HCT116 (cell line): ENCODE results near the gene REXO5. TPM values are rescaled to one million over a fixed set of nuclear protein-coding genes. Genes with fewer than 3 reads are reported as not detected.

Source experiments
- ATAC-seq: fragments of 200-7000 bp; cut with Tn5 transposase; 2 replicates; pipeline ENCODE4 v1.9.1; 2020; ENCODE audit warnings: mild to moderate bottlenecking, moderate library complexity
- BruUV-seq: library from RNA; stranded (reverse); fragments of 400-500 nt; replicated peaks from 2 replicates; lab custom pipeline; 2021; lab: Mats Ljungman, UMichigan
- CTCF ChIA-PET: fragments of 300-600 bp; sonication (Branson Sonifier 250); formaldehyde crosslinking; loops from one replicate; lab custom pipeline; 2021; ENCODE audit warnings: antibody characterized with exemption; lab: Charles Lee
- POLR2A ChIA-PET: fragments of 300-600, 350-600 bp; sonication (Branson Sonifier 250); formaldehyde crosslinking; loops from one replicate; lab custom pipeline; 2021; ENCODE audit warnings: antibody characterized with exemption; lab: Charles Lee
- RAD21 ChIA-PET, 2 experiments: fragments of 300-600 bp; sonication (Branson Sonifier 250); formaldehyde crosslinking; loops; one replicate each; lab custom pipeline; 2023; ENCODE audit warnings: low total read pairs in 2 of 2; ENCODE audit not compliant: uncharacterized antibody in 2 of 2, unreplicated experiment in 2 of 2, low non-redundant PET in 1 of 2; lab: Charles Lee
- DNase-seq: peaks from one replicate; pipeline ENCODE4 v3.0.0-alpha.2; 2010; ENCODE audit warnings: low read depth, low spot score
- H2AFZ ChIP-seq: fragments of 200-600 bp; shearing (Covaris generic), sonication (generic); 2 replicates; pipeline ENCODE4 v1.6.1; 2017; ENCODE audit warnings: low read depth, mixed run types, mixed read lengths, antibody characterized with exemption, low read length; ENCODE audit not compliant: poor library complexity, severe bottlenecking
- H3K27ac ChIP-seq: 2 replicates; pipeline ENCODE4 v1.5.1; 2012; ENCODE audit warnings: low read depth, low read length
- H3K27me3 ChIP-seq: fragments of 200-600 bp; sonication (generic); 2 replicates; pipeline ENCODE4 v1.6.1; 2016; ENCODE audit warnings: mixed run types, low read length, mixed read lengths; ENCODE audit not compliant: insufficient read depth
- H3K36me3 ChIP-seq, 2 experiments: fragments of 200-500 bp in 1 of 2; fragments of 200-600 bp in 1 of 2; sonication (Bioruptor generic) in 1 of 2; sonication (generic) in 1 of 2; 2 replicates each; pipeline versions ENCODE4 v1.5.1 to v1.6.1; 2014 to 2016; ENCODE audit warnings: low read length in 2 of 2, inconsistent platforms in 1 of 2, mixed read lengths in 1 of 2, mixed run types in 1 of 2; ENCODE audit not compliant: insufficient read depth in 2 of 2, control insufficient read depth in 1 of 2
- H3K4me1 ChIP-seq, 2 experiments: fragments of 200-600 bp in 1 of 2; sonication (generic) in 1 of 2; 2 replicates each; pipeline versions ENCODE4 v1.5.1 to v1.6.1; 2012 to 2017; ENCODE audit warnings: low read length in 2 of 2, inconsistent platforms in 1 of 2, mild to moderate bottlenecking in 1 of 2, mixed read lengths in 1 of 2, mixed run types in 1 of 2, moderate library complexity in 1 of 2; ENCODE audit not compliant: insufficient read depth in 2 of 2, control insufficient read depth in 1 of 2
- H3K4me2 ChIP-seq: fragments of 200-600 bp; sonication (generic); 2 replicates; pipeline ENCODE4 v1.6.1; 2017; ENCODE audit warnings: mixed run types, low read length, mixed read lengths
- H3K4me3 ChIP-seq, 2 experiments: fragments of 200-600 bp in 1 of 2; sonication (generic) in 1 of 2; replicated peaks in 1 of 2; 2 replicates each; pipeline ENCODE4 v1.5.1; 2011 to 2016; ENCODE audit warnings: low read length in 2 of 2, control low read depth in 1 of 2, low read depth in 1 of 2, mild to moderate bottlenecking in 1 of 2, mixed read lengths in 1 of 2, mixed run types in 1 of 2
- H3K79me2 ChIP-seq: fragments of 200-600 bp; sonication (generic); 2 replicates; pipeline ENCODE4 v1.6.1; 2017; ENCODE audit warnings: mild to moderate bottlenecking, mixed run types, low read length, moderate library complexity, mixed read lengths; ENCODE audit not compliant: insufficient read depth
- H3K9ac ChIP-seq: fragments of 200-600 bp; sonication (generic); 2 replicates; pipeline ENCODE4 v1.6.1; 2016; ENCODE audit warnings: low read length, mixed read lengths
- H3K9me2 ChIP-seq: fragments of 200-600 bp; sonication (generic), shearing (Covaris generic); 2 replicates; pipeline ENCODE4 v1.6.1; 2017; ENCODE audit warnings: mixed run types, mild to moderate bottlenecking, moderate library complexity; ENCODE audit not compliant: insufficient read depth
- H3K9me3 ChIP-seq, 2 experiments: fragments of 200-500 bp in 1 of 2; fragments of 200-600 bp in 1 of 2; sonication (Bioruptor generic) in 1 of 2; sonication (generic) in 1 of 2; 2 replicates each; pipeline ENCODE4 v1.6.1; 2014 to 2017; ENCODE audit warnings: low read length in 2 of 2, mixed read lengths in 2 of 2, inconsistent platforms in 1 of 2, low read depth in 1 of 2, mild to moderate bottlenecking in 1 of 2, mixed run types in 1 of 2, moderate library complexity in 1 of 2; ENCODE audit not compliant: control insufficient read depth in 1 of 2, insufficient read depth in 1 of 2
- H4K20me1 ChIP-seq: fragments of 200-600 bp; sonication (generic), shearing (Covaris generic); 2 replicates; pipeline ENCODE4 v1.6.1; 2017; ENCODE audit warnings: mixed run types, mild to moderate bottlenecking, moderate library complexity; ENCODE audit not compliant: insufficient read depth
- JUND ChIP-seq: IDR thresholded peaks from 2 replicates; pipeline ENCODE4 v1.6.1; 2012
- SRF ChIP-seq: IDR thresholded peaks from 2 replicates; pipeline ENCODE4 v1.6.1; 2012; ENCODE audit warnings: low read depth
- ZNF274 ChIP-seq: fragments of 200-500 bp; sonication (Bioruptor generic); IDR thresholded peaks from 2 replicates; pipeline ENCODE4 v1.6.1; 2014; ENCODE audit warnings: mild to moderate bottlenecking, low read depth, low read length, inconsistent platforms
- intact Hi-C: fragments of 100-400 bp; cut with micrococcal nuclease; formaldehyde crosslinking; loops from 2 replicates; pipeline ENCODE4 v1.10.0; 2022
- total RNA-seq: library from RNA; stranded (reverse); gene quantifications from one replicate; pipeline ENCODE4 v1.2.1, GENCODE V29; 2021; ENCODE audit not compliant: unreplicated experiment
- TF ChIP-seq, protein P1 (sequence below): IDR thresholded peaks from 2 replicates; pipeline ENCODE4 v1.6.1; 2011; ENCODE audit warnings: mild to moderate bottlenecking, low read length, moderate library complexity; ENCODE audit not compliant: insufficient replicate concordance; ENCODE audit errors: extremely low read depth
- TF ChIP-seq, protein P2 (sequence below), 3 experiments: fragments of 200-600 bp in 1 of 3; sonication (generic) in 1 of 3; IDR thresholded peaks in 2 of 3; conservative IDR thresholded peaks in 1 of 3; 2 replicates each; pipeline ENCODE4 v1.5.1; 2012 to 2017; ENCODE audit warnings: low read depth in 2 of 3, low read length in 2 of 3, antibody characterized with exemption in 1 of 3, borderline replicate concordance in 1 of 3, control low read depth in 1 of 3, mild to moderate bottlenecking in 1 of 3, mixed read lengths in 1 of 3, mixed run types in 1 of 3, moderate library complexity in 1 of 3; ENCODE audit not compliant: insufficient read depth in 1 of 3
- TF ChIP-seq, protein P3 (sequence below): IDR thresholded peaks from 2 replicates; pipeline ENCODE4 v1.6.1; 2012

Gene REXO5
- total RNA-seq, 1 experiment from 2014 or later, result 10.5 TPM

DNA sequence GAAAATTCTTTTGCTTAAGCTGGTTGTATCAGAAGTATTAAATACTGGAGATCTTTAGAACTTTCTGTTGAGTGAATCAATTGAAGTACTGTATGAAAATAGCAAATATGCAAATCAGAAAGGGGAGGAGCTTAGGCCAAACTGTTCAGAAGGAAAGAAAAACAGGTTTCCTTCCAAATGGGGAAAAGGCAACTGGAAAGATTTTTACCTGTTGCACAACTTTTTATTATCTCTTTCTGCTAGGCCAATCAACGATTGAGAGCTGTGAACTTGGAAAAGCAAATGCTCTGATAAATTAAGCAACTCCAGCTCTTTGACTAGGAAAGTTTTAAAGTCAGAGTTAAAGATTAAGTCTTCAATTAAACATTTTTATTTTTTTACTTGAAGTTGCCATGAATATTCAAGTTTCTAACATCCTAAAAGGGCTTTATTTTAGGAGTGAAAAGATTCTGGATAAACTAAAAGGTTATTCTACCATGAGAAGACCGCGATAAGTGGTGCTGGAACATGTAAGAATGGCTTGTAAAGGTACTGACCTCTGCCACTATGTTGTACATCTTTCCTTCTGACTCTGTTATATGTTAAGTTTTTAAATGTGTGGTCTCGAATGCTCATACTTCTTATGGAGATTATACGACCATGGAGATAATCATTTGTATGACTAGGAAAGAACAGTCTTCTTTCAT, 77.4 kb downstream of the REXO5 start:
- ChIA-PET RAD21 (no interaction called here), POLR2A (interaction anchor here (0.5 to 0.6 kb wide), 2 partner anchors 17 to 91 kb away, joined by 3 to 4 read pairs; partner anchors contain the start of genes DCUN1D3 and LYRM1), CTCF (interaction anchor here (0.8 kb wide), 1 partner anchor 20 kb away, joined by 3 read pairs; no protein-coding TSS in a partner anchor)
- Histone ChIP-seq H3K9me2 (no peaks in the 10 kb centered on the region), H3K27ac (no peak overlapping the region), H4K20me1 (no peaks in the 10 kb centered on the region), H3K27me3 (no peaks in the 10 kb centered on the region), H3K36me3 (no peaks in the 10 kb centered on the region), H2AFZ (no peak overlapping the region), H3K4me1 (peaks cover 27 to 34% of the 10 kb centered on the region in 2 experiments), H3K4me3 (no peak overlapping the region), H3K79me2 (peaks cover 74% of the 10 kb centered on the region), H3K9ac (no peak overlapping the region), H3K4me2 (no peak overlapping the region), H3K9me3 (no peaks in the 10 kb centered on the region)
- ATAC-seq (no peak), DNase-seq (no peak)
- intact Hi-C loops, result no loop called here
- TF ChIP-seq SRF (no peak), JUND (no peak), ZNF274 (no peak)
- TF ChIP-seq, protein P1, sequence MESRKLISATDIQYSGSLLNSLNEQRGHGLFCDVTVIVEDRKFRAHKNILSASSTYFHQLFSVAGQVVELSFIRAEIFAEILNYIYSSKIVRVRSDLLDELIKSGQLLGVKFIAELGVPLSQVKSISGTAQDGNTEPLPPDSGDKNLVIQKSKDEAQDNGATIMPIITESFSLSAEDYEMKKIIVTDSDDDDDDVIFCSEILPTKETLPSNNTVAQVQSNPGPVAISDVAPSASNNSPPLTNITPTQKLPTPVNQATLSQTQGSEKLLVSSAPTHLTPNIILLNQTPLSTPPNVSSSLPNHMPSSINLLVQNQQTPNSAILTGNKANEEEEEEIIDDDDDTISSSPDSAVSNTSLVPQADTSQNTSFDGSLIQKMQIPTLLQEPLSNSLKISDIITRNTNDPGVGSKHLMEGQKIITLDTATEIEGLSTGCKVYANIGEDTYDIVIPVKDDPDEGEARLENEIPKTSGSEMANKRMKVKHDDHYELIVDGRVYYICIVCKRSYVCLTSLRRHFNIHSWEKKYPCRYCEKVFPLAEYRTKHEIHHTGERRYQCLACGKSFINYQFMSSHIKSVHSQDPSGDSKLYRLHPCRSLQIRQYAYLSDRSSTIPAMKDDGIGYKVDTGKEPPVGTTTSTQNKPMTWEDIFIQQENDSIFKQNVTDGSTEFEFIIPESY, result no peak
- TF ChIP-seq, protein P2, sequence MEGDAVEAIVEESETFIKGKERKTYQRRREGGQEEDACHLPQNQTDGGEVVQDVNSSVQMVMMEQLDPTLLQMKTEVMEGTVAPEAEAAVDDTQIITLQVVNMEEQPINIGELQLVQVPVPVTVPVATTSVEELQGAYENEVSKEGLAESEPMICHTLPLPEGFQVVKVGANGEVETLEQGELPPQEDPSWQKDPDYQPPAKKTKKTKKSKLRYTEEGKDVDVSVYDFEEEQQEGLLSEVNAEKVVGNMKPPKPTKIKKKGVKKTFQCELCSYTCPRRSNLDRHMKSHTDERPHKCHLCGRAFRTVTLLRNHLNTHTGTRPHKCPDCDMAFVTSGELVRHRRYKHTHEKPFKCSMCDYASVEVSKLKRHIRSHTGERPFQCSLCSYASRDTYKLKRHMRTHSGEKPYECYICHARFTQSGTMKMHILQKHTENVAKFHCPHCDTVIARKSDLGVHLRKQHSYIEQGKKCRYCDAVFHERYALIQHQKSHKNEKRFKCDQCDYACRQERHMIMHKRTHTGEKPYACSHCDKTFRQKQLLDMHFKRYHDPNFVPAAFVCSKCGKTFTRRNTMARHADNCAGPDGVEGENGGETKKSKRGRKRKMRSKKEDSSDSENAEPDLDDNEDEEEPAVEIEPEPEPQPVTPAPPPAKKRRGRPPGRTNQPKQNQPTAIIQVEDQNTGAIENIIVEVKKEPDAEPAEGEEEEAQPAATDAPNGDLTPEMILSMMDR (IDR thresholded peaks at IDR 0.05 in 2 of 3, conservative IDR thresholded peaks at IDR 0.05 in 1 of 3; ENCODE audit: borderline replicate concordance in 1 of 3, insufficient read depth in 1 of 3, low read depth in 2 of 3, low read length in 2 of 3), result no peak
- TF ChIP-seq, protein P3, sequence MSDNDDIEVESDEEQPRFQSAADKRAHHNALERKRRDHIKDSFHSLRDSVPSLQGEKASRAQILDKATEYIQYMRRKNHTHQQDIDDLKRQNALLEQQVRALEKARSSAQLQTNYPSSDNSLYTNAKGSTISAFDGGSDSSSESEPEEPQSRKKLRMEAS, result no peak
- no TSS peak for BruUV-seq
